GM18870 (cell line): ENCODE data around the gene ZNF80.

Experiments
- ATAC-seq: cut with Tn5 transposase; IDR thresholded peaks from one replicate; pipeline ENCODE4 v1.9.1; 2021; ENCODE audit warnings: moderate library complexity; ENCODE audit not compliant: unreplicated experiment

Gene ZNF80

DNA sequence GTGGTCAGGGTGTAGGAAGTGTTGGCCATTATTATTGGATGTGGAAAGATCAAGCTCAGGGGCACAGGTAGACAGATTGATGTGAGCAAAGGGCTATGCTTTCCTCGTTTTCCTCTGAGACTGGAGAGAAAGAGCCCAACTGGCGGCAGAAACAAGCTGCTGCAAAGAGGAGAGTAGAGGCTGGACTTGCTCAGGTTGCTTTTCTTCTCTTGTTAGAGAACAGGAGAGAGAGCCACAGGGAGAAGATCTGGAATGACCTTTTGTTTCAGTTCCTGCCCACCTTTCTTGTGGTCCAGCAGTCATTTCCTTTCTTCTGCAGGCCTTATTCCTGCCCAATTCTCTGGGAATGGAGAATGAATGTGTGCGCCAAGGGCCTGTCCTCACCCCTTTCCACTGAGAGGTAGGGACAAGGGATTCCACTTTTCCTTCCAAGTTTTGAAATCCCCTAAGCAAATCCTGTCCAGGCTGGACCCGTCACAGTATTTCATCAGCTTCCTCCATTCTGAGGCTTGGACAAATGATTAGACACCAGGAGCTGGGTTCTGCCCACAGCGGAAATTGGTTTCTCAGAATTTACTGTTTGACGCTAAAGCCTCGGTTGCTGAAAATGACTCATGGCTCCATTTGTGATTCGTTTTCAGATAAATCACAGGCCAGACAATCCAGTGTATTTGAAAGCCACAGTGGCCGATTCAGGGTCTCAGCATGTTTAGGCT, 16.1 kb downstream of the ZNF80 start:
- ATAC-seq: no peak

DNA sequence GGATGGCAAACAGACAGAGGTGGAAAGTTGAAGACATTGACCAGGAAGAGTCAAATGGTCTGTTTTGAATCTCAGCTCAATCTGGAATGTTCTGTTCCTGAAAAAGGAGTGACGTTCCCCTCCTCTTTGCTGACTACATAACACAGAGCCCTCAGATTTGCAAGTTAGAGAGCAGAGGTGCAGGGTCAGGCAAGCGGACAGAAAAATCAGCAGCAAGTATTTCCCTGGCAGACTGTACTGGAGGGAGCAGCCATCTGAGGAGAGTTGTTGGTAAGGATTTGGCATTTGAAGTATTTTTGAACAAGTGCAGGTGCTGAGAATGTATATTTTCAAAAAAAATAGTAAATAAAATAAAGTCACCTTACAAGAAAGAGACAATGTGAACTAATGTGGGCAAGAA, 17.6 kb downstream of the ZNF80 start:
- no peak for ATAC-seq

DNA sequence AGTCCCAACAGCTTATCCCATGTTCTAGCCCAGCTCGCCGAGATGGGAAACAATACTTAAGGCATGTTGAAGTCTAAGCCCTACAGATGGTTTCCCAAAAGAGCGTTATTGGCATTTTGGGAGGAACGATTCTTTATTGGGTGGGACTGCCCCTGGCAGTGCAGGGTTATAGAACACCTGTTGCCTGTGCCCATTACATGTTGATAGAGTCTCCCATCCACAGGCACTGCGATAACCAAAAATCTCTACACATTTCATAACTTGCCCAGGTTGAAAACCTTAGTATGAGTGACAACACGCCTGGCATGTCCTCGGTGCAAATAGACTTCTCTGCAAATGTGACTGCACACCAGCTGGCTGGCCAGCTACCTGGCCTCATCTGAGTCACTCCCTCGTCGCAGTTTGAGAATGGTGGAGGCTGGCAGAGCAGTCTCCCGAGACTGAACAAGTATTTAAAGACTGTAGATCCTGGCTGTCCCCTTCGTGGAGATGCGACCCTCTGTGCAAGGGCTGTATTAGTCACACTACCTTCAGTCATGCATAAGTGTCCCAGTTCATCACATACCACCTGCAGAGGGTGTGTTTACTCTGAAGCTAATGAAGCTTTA, 18.7 kb downstream of the ZNF80 start:
- ATAC-seq: no peak

DNA sequence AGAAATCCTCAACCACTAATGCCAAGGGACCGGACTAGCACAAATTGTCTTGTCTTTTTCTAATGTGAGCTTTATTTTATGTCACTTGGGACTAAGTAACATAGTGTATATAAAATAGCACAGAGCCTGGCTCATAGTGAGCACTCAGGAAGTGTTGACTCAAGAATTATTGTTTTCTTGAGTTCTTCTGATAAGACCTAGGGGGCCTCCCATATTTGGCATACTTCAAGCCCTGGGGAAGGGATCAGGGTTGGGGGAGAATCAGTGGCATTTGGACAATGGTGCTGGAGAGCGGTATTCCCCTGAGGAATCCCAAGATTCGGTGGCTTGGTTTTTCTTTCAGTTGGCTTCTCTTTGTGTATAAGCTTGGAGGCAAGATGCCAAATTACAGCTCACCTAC, 19.4 kb downstream of the ZNF80 start:
- ATAC-seq: no peak

DNA sequence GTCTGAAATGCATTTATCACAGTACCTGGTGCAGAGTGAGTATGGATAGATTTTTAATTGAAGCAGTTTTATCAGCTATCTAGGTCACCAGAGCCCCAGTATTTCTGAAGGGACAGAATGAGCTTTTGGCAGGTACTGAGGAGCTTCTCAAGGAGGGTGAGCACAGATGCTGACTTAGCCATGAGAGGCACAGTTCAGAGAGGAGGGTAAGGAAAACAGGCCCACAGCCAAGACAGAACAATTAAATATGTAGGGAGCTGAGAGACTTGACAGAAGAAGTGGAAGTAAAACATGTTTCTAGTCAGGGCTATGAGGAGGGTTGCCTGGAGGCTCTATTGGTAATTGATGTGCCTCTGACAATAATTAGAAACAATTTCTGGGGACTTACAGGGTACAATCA, 20.1 kb downstream of the ZNF80 start:
- no peak for ATAC-seq

DNA sequence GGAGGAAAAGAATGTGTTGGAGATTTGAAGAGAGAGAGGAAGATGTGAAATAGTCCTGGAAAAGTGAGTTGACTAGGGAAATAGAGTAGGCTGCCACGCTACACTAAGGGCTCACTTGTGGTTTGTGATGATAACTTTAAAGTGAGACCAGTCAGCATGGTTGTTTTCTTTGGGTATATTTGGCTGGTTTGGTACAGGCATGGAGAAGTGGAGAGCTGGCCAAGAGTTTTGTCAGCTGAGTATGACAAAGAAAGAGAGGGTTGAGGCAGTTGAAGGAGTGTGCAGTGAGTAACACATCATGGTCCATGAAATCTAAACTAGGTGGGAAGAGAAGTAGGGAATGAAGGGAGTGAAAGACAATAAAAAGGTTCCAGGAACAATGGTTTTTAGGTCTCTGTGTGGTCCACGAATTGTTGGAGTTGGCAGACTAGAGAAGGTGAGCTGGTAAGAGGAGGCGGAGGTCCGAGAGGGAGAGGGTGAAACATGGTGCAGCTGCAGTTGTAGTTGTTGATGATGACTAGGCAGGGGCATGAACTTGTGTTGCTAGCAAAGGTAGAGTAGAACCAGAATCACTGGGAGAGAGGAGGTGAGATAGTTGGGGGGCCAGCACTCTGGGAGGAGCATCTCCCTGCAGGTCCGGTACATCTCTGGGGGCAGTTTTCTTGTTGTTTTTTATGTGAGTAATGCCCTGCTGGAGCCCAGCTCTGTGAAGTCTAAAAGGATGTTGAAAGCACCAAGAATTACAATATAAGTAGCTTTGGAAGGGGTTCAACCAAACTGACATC, 21.0 kb downstream of the ZNF80 start:
- ATAC-seq: no peak

DNA sequence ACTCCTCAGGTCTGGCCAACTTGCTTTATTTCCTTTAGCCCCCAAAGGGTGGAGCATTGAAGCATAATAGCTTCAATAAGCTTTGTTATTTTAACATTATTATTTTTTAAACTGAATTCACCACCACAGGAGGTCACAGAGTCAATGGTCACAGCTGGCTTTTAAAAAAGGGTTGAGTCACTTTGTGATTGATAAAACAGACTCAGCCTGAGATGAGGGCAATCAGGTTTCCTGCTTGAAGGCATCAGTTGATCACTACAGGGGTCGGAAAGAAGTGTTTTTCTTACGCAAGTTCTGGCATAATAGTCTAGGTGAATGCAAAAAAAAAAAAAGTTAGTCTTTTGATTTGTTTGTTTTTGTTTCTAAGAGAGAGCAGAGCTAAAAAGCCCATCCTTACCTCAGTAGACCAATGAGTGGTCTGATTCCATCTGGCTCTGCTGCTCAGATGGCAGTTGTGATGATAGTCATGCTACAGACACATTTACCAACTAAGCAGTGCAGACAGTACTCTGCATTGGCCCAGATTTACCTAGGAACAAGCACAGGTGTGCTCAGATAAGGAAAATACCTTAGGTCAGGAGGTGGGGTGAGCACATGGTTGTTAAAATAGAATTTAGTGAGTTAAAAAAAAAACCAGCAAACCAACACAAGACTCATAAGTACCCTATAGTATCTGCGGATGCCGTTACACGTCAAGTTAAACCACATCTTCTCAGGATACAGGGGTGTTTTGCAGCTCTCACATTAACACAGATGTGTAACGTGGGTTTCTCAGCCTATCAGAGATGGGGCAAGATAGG, 22.6 kb downstream of the ZNF80 start:
- peak; percentile 15 for ATAC-seq

DNA sequence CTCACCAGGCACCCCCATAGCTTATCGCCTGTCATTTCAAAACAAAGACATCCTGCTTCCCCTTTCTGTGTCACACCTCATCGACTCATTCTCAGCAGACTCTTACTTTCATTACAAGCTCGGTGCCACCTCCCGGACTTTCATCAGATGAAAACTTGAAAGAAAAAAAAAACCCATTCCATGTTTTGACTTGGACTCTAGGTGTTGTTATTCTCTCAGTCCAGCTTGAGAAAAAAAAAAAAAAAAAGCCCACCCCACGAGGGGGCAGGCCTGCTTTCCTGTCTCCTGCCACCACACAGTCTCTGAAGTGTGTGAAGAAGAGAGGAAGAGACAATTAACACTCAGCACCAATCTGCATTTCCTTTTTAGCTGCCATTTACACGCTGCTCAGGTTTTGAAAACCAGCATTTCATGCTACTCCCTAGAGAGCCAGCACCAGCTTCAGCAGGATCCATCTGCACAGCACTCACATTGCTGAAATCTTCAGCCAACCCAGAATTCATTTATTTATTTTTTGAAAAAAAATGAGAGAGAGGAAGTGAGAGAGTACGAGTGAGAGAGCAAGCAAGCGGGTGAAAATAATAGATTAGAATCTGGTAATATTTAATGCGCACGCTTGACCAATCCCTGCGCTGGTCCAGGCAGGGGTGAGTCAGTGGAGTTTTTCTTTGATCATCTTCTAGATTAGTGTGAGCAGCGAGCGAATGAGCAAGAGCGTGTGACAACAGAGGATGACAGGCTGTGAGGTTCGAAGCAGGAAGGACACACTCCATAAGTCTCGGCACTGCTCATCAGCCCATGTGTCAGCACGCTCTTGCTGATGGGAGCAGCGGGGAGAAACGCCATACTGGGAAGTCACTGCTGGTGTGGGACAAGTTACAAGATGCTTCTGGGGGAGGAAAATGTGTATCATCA, 23.5 kb downstream of the ZNF80 start:
- ATAC-seq: peak; percentile 90

DNA sequence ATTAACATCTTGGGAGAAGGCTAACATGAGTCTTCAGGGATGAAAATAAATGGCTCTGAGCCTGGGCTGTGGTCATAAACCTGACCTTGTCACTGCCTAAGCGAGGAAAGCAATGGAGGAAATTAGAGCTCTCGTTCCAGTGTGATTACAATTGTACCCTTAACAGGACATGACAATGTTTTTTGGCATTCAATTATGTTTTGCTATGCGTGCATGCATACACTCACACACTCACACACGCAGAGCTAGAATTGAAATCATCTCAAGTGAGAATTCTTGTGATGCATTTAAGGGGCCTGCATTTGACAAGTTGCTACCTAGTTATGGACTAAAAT, 24.1 kb downstream of the ZNF80 start:
- peak; percentile 6 for ATAC-seq

DNA sequence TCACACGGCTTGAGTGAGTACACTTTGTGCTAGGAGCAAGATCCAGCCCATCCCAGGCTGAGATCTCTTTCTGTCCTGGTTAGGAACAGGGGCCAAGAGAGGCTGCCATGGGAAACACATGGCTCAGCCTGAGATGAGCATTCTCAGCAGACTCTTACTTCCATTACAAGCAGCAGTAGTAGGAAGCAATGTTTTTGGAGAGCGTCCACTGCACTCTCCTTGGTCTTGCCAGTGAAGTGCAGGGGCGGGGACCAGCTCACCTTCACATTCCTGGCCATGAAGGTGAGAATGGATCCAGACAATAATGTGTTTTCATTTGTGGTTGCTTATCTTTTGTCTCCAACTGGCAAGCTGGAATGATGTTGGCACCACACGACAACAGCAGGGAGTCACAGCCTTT, 24.7 kb downstream of the ZNF80 start:
- ATAC-seq: no peak

DNA sequence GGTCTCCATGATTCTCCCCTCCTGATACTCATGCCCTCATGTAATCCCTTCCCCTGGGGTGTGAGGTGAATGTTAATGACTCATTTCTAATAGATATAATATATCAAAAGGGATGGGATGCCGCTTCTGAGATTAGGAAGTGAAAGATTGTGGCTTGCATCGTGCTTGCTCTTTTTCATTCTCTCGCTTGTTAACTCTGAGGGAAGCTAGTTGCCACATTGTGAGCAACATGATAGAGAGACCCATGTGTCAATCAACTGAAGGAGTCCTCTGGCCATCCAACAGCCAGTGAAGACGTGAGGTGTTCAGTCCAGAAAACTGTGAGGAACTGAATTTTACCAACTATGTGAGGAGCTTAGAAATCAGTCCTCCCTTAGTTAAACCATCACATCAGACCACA, 29.6 kb downstream of the ZNF80 start:
- ATAC-seq: peak; percentile 89

DNA sequence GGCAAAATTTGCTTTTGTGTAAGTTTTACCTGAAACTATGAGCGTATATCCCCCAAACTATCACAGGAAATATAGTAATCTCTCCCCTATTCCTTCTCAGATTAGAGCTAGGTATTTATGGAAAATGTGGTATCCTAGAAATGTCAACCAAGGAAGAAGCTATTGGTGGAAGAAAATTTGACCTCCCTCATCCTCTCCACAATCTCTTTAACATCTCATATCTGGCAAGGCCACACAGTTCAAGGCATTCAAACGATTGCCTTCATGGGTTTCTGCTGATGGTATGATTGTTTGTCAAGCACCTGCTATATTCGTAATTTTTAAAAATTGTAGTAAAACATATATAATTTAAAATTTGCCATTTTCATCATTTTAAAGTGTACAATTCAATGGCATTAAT, 31.0 kb downstream of the ZNF80 start:
- ATAC-seq: no peak

DNA sequence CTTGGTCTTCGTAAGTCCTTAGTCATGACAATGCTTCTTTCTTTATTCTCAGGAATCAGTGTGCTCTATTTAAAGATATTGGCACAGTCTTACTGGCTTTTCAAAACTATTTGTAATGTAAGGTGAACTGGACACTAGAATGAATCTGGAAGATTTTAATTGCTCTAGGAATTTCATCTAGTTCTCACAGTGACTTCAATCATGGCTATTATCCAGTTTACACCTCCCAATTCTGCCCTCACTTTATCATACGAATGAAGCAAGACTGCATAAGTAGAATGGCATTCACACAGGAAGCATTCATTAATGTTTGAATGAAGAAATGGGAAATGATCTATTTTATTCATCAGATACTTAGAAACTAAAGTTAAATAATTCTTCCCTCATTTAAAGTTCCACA, 31.8 kb downstream of the ZNF80 start:
- ATAC-seq: no peak

DNA sequence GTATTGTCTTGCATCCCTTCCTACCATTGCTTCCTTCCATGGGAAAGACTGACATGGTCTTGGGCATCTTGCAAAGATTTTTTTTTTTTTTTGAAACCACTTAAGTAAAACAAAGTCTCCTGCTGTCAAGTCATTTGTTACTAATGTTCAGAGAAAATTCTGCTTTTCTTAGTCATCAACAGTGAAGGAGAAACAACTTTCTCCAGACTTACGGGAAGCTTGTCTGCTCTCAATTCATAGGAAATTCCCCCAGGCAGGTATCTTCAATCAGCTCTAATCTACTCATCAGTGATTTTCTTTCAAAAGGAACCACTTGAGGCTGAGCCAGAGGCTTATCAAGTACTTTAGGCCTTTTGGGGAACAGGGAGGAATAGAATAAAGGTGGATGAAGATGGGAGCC, 42.6 kb downstream of the ZNF80 start:
- ATAC-seq: no peak

DNA sequence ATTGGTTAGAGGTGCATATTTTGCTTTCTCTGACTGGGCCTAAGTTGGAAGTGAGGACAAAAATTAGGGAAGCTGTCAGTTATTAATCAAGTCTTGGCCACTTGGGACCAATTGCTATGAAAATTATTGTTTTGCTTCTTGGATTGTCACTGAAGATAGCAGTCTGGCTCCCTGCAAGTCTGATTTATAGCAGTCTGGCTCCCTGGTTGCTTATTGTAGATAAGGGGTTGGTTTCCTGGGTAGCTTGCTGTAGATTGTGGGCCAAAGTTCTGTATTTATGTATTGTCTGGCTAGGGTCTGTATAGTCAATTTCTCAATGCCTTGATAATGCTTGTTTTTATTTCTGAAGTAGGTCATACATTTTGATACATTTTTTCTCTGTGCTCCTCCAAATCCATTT, 45.2 kb downstream of the ZNF80 start:
- ATAC-seq: no peak

DNA sequence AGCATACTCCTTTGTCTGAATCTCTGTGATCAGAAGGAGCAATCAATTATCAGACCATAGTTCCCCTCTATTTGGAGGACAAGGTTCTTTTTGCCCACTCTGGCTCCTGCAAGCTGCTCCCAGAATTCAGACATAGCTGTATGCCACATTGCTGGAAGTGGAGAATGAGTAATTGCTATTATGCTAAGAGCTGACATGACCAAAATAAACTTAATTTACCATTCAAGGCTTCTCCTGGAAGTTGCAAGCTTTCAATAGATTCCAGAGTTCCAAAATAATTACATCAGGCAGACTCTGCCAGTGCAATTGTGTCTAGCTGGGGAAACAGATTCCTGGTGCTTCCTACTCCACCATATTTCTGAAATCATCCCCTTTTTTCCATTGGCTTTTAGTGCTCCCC, 50.9 kb downstream of the ZNF80 start:
- ATAC-seq: no peak
